Smooth muscle cell (in vitro differentiated cells): Measurements from ENCODE around the gene LACTB. TPM values are rescaled to one million over a fixed set of nuclear protein-coding genes. Genes with fewer than 3 reads are reported as not detected.

Experiments used
- DNase-seq: peaks from one replicate; lab custom pipeline; 2025; ENCODE audit not compliant: unreplicated experiment; lab: John Stamatoyannopoulos, UW
- H2AFZ ChIP-seq: fragments of 200-600 bp; sonication (generic); 2 replicates; pipeline ENCODE4 v1.6.0; 2016; ENCODE audit warnings: antibody characterized with exemption, low read depth, mild to moderate bottlenecking
- H3F3A ChIP-seq: fragments of 200-600 bp; sonication (generic); 2 replicates; pipeline ENCODE4 v1.6.0; 2017; ENCODE audit warnings: antibody characterized with exemption, low read depth
- H3K27ac ChIP-seq: fragments of 200-600 bp; sonication (generic); 2 replicates; pipeline ENCODE4 v1.5.1; 2016; ENCODE audit warnings: low read depth, mild to moderate bottlenecking
- H3K27me3 ChIP-seq: fragments of 200-600 bp; sonication (generic); 2 replicates; pipeline ENCODE4 v1.6.1; 2016; ENCODE audit warnings: low read depth, mild to moderate bottlenecking
- H3K36me3 ChIP-seq: fragments of 200-600 bp; sonication (generic); 2 replicates; pipeline ENCODE4 v1.5.1; 2016; ENCODE audit warnings: low read depth
- H3K4me1 ChIP-seq: fragments of 200-600 bp; sonication (generic); 2 replicates; pipeline ENCODE4 v1.5.1; 2016; ENCODE audit warnings: low read depth
- H3K4me2 ChIP-seq: fragments of 200-600 bp; sonication (generic); 2 replicates; pipeline ENCODE4 v1.6.0; 2016; ENCODE audit warnings: mild to moderate bottlenecking
- H3K4me3 ChIP-seq: fragments of 200-600 bp; sonication (generic); 2 replicates; pipeline ENCODE4 v1.5.1; 2016; ENCODE audit warnings: mild to moderate bottlenecking
- H3K79me2 ChIP-seq: fragments of 200-600 bp; sonication (generic); 2 replicates; pipeline ENCODE4 v1.6.0; 2016; ENCODE audit warnings: low read depth, mild to moderate bottlenecking
- H3K9ac ChIP-seq: fragments of 200-600 bp; sonication (generic); 2 replicates; pipeline ENCODE4 v1.6.0; 2016; ENCODE audit warnings: low read depth
- H3K9me3 ChIP-seq: fragments of 200-600 bp; sonication (generic); replicated peaks from 2 replicates; pipeline ENCODE4 v1.5.1; 2016; ENCODE audit warnings: low read depth
- H4K20me1 ChIP-seq: fragments of 200-600 bp; sonication (generic); 2 replicates; pipeline ENCODE4 v1.6.0; 2016; ENCODE audit warnings: low read depth
- WGBS: methylation state at CpG from one replicate; pipeline ENCODE4 v1.1.7; 2016; ENCODE audit warnings: low lambda C conversion rate; 5-methylcytosine and 5-hydroxymethylcytosine counted together
- polyA plus RNA-seq: library from polyadenylated mRNA; unstranded; fragments of >200 nt; fragmentation: Nextera tagmentation; extraction: Ambion mirVana; gene quantifications from 2 replicates; pipeline ENCODE4 v1.2.1, GENCODE V29; 2016
- total RNA-seq: library from RNA; depleted of rRNA; stranded (reverse); fragments of >200 nt; gene quantifications from 2 replicates; pipeline ENCODE4 v1.2.3, GENCODE V29; 2014
- TF ChIP-seq, protein P1 (sequence below): fragments of 200-600 bp; sonication (generic); IDR thresholded peaks from 2 replicates; pipeline ENCODE4 v1.5.1; 2017; ENCODE audit warnings: borderline replicate concordance, mild to moderate bottlenecking, antibody characterized with exemption; ENCODE audit not compliant: insufficient read depth, poor library complexity, severe bottlenecking

LACTB gene
- total and polyA plus RNA-seq, 2 experiments from 2014 or later = 9.0 to 12.5 TPM

DNA sequence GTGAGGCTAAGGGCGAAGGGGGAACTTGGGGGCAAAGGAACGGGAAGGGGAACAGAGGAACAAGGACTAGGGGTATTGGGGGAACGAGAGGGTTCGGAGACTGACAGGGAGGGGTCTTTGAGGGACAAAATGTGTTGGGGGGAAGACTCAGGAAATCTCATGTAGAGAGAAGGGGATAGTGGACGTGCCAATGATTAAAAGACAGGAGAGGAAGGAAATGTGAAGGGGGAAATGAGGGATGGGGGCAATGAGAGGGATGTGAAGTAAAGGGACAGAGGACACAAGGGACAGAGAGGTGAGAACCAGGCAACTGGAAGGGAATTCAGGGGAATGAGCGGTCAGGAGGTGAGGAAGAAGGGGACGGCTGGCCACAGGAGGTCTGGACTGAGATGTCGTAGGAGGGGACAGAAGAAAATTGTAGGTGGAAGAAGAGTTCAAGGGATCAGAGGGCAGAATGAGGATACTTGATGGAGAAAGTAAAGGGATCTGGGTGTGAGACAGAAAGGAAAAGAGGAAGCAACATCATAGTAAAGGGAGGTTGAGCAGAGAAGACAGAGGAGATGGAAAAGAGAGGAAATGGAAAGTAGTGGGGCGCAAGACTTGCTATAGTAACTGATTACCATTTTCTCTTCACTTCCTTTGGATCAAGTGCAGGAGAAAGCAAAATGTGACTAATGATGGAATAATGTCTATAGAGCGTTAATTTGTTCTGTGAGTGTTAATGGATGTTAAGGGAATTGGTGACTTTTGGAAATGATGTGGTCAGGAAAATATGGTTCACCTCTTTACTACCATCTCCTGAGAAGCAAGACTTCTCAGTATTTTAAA is 68.5 kb downstream of the LACTB start:
- Histone ChIP-seq H3K36me3 (no peaks in the 10 kb centered on the region), H2AFZ (peak overlapping the region; percentile 82), H3K4me3 (peak overlapping the region; percentile 94), H3K4me1 (peaks cover 34% of the 10 kb centered on the region), H4K20me1 (peaks cover 24% of the 10 kb centered on the region), H3K27me3 (no peaks in the 10 kb centered on the region), H3F3A (no peaks in the 10 kb centered on the region), H3K9me3 (no peaks in the 10 kb centered on the region), H3K79me2 (peaks cover 41% of the 10 kb centered on the region), H3K27ac (no peak overlapping the region), H3K4me2 (peak overlapping the region; percentile 89), H3K9ac (peak overlapping the region; percentile 73)
- 15% methylated on average over 7 of the region's 10 CpGs for WGBS
- DNase-seq = no peak
- TF ChIP-seq, protein P1, sequence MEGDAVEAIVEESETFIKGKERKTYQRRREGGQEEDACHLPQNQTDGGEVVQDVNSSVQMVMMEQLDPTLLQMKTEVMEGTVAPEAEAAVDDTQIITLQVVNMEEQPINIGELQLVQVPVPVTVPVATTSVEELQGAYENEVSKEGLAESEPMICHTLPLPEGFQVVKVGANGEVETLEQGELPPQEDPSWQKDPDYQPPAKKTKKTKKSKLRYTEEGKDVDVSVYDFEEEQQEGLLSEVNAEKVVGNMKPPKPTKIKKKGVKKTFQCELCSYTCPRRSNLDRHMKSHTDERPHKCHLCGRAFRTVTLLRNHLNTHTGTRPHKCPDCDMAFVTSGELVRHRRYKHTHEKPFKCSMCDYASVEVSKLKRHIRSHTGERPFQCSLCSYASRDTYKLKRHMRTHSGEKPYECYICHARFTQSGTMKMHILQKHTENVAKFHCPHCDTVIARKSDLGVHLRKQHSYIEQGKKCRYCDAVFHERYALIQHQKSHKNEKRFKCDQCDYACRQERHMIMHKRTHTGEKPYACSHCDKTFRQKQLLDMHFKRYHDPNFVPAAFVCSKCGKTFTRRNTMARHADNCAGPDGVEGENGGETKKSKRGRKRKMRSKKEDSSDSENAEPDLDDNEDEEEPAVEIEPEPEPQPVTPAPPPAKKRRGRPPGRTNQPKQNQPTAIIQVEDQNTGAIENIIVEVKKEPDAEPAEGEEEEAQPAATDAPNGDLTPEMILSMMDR = no peak

DNA sequence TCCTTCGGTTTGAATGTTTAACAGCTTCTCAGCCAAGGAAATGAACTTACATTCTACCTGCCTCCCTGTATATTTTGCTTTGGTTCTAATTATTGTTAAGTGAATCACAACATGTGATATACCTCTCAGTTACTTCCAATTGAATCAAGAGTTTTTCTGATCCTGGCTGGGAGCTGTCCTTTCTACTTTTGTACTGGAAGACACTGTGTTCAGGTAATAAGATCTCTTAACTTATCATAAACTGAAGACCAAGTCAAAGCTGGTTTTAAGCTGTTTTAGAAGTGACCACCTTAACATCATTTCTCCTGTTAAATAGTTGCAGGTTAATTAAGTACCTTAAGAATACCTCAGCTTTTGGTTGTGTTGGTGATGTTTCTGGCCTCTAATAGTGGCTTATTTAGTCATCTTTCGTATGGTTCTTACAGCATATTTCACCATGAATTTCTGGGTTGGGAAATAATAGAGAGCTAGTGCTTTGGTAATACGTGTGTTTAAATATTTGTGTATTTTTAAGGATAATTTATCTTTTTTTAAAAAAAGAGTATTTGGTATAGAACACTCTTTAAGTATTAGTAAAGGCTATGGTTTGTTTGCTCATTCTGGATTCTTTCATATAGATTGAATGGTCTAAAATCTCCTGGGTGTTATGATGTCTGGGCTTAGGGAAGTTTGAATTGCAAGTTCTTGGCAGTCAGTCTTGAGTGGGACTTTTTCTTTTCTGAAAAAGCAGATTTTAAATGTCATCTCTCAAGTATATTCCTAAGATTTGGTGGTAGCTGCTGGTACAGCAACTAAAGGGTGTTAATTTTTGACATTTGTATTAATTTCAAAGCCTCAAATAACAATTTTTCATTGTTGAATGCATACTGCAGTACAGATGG is 69.3 kb downstream of the LACTB start:
- TF ChIP-seq, protein P1 = no peak
- Histone ChIP-seq H3K27ac (no peak overlapping the region), H3K9me3 (no peaks in the 10 kb centered on the region), H3K9ac (no peak overlapping the region), H4K20me1 (peaks cover 33% of the 10 kb centered on the region), H3K36me3 (no peaks in the 10 kb centered on the region), H3K27me3 (no peaks in the 10 kb centered on the region), H2AFZ (no peak overlapping the region), H3K79me2 (peaks cover 46% of the 10 kb centered on the region), H3K4me3 (peak overlapping the region; percentile 94), H3K4me1 (peaks cover 36% of the 10 kb centered on the region), H3K4me2 (peak overlapping the region; percentile 89), H3F3A (no peaks in the 10 kb centered on the region)
- 87% methylated on average over 3 of the region's 3 CpGs for WGBS
- DNase-seq = no peak

Other genes starting within 250 kb of the LACTB start
- gene TPM1, start 79.1 kb upstream of the LACTB start, total RNA-seq = 1,694 and 1,869 TPM in 2 replicates
- gene TPM1, start 79.1 kb upstream of the LACTB start, polyA plus RNA-seq = 1,915 and 2,406 TPM in 2 replicates
- gene RPS27L, start 35.6 kb downstream of the LACTB start, total RNA-seq = 180 and 189 TPM in 2 replicates
- 641 and 660 TPM in 2 replicates for gene RPS27L, start 35.6 kb downstream of the LACTB start, polyA plus RNA-seq
- gene RAB8B, start 67.7 kb downstream of the LACTB start, total RNA-seq = 34.7 and 42.2 TPM in 2 replicates
- gene RAB8B, start 67.7 kb downstream of the LACTB start, polyA plus RNA-seq = 10.7 and 11.5 TPM in 2 replicates
- gene APH1B, start 155.7 kb downstream of the LACTB start, total RNA-seq = 10.5 and 14.3 TPM in 2 replicates
- gene APH1B, start 155.7 kb downstream of the LACTB start, polyA plus RNA-seq = 9.5 and 15.5 TPM in 2 replicates